ENCODE results near the gene FBL.

- TF ChIP-seq CTCF (IDR thresholded peaks at IDR 0.05), result no peak
- TF ChIP-seq POLR2A (IDR thresholded peaks at IDR 0.05), result no peak
Observed at GRCh38 chr19:39845172-39845571, 1.0 kb downstream of the FBL start.
